Endothelial cell of umbilical vein (primary cell): ENCODE data around the gene CLCN6. TPM values are rescaled to one million over a fixed set of nuclear protein-coding genes. Genes with fewer than 3 reads are reported as not detected.

Source experiments
- BruUV-seq: library from RNA; stranded (reverse); fragments of 400-500 nt; replicated peaks from 2 replicates; lab custom pipeline; 2021; lab: Mats Ljungman, UMichigan
- CTCF ChIA-PET: fragments of 300-600, 350-600 bp; sonication (Branson Sonifier 250); formaldehyde crosslinking; loops from one replicate; lab custom pipeline; 2021; ENCODE audit warnings: antibody characterized with exemption, inconsistent platforms; lab: Charles Lee
- POLR2A ChIA-PET: fragments of 300-600, 350-600 bp; sonication (Branson Sonifier 250); formaldehyde crosslinking; loops from one replicate; lab custom pipeline; 2021; ENCODE audit warnings: antibody characterized with exemption, inconsistent platforms; lab: Charles Lee
- DNase-seq: peaks from one replicate; pipeline ENCODE4 v3.0.0-alpha.2; 2011; ENCODE audit warnings: low read depth, low spot score
- FAIRE-seq: peaks from 2 replicates; lab custom pipeline; 2011; peaks lifted over from hg19 to GRCh38; lab: Jason Lieb, UNC
- H2AFZ ChIP-seq: 2 replicates; pipeline ENCODE4 v1.6.0; 2012; ENCODE audit warnings: low read depth, low read length, control low read depth, inconsistent platforms
- H3K27ac ChIP-seq: 2 replicates; pipeline ENCODE4 v1.5.1; 2011; ENCODE audit warnings: low read depth, mild to moderate bottlenecking, control low read depth, low read length, moderate library complexity; ENCODE audit not compliant: insufficient read depth
- H3K27me3 ChIP-seq, 2 experiments: 2 replicates each; pipeline versions ENCODE4 v1.6.0 to v1.6.1; 2011; ENCODE audit warnings: low read length in 2 of 2, mixed read lengths in 1 of 2; ENCODE audit not compliant: control insufficient read depth in 2 of 2, insufficient read depth in 2 of 2
- H3K36me3 ChIP-seq, 2 experiments: 2 replicates in 1 of 2; 3 replicates in 1 of 2; pipeline ENCODE4 v1.5.1; 2011; ENCODE audit warnings: low read length in 2 of 2, mild to moderate bottlenecking in 1 of 2, moderate library complexity in 1 of 2; ENCODE audit not compliant: control insufficient read depth in 2 of 2, insufficient read depth in 2 of 2; ENCODE audit errors: extremely low read depth in 1 of 2
- H3K4me1 ChIP-seq: 3 replicates; pipeline ENCODE4 v1.5.1; 2011; ENCODE audit warnings: mild to moderate bottlenecking, low read length; ENCODE audit not compliant: control insufficient read depth, insufficient read depth; ENCODE audit errors: extremely low read depth
- H3K4me2 ChIP-seq: 2 replicates; pipeline ENCODE4 v1.6.1; 2011; ENCODE audit warnings: low read length, control low read depth, mixed read lengths; ENCODE audit not compliant: insufficient read depth
- H3K4me3 ChIP-seq, 3 experiments: fragments of 200-600 bp in 1 of 3; sonication (generic), shearing (Covaris generic) in 1 of 3; replicated peaks in 1 of 3; 2 replicates each; pipeline ENCODE4 v1.5.1; 2011 to 2016; ENCODE audit warnings: control low read depth in 3 of 3, low read length in 3 of 3, mild to moderate bottlenecking in 2 of 3, inconsistent platforms in 1 of 3, low read depth in 1 of 3, moderate library complexity in 1 of 3; ENCODE audit not compliant: insufficient read depth in 1 of 3
- H3K79me2 ChIP-seq: 2 replicates; pipeline ENCODE4 v1.6.0; 2012; ENCODE audit warnings: low read length, inconsistent platforms; ENCODE audit not compliant: control insufficient read depth, insufficient read depth
- H3K9ac ChIP-seq: replicated peaks from 2 replicates; pipeline ENCODE3; 2011; ENCODE audit warnings: low read length, control low read depth; ENCODE audit not compliant: insufficient read depth; ENCODE audit errors: extremely low read depth
- H3K9me1 ChIP-seq: replicated peaks from 3 replicates; pipeline ENCODE4 v1.6.0; 2011; ENCODE audit warnings: mild to moderate bottlenecking, low read length; ENCODE audit not compliant: control insufficient read depth, insufficient read depth; ENCODE audit errors: extremely low read depth
- H3K9me3 ChIP-seq: replicated peaks from 2 replicates; pipeline ENCODE4 v1.5.1; 2012; ENCODE audit warnings: low read length, inconsistent platforms; ENCODE audit not compliant: control insufficient read depth, insufficient read depth
- H4K20me1 ChIP-seq: replicated peaks from 2 replicates; pipeline ENCODE3; 2011; ENCODE audit warnings: mild to moderate bottlenecking, low read length; ENCODE audit not compliant: control insufficient read depth, insufficient read depth; ENCODE audit errors: extremely low read depth
- EZH2 ChIP-seq: IDR thresholded peaks from 2 replicates; pipeline ENCODE4 v1.6.1; 2012; ENCODE audit warnings: borderline replicate concordance, low read depth, mild to moderate bottlenecking, moderate library complexity, low read length, inconsistent platforms; ENCODE audit not compliant: severe bottlenecking
- FOS ChIP-seq: IDR thresholded peaks from 2 replicates; pipeline ENCODE4 v1.6.1; 2011; ENCODE audit warnings: mild to moderate bottlenecking, low read length, moderate library complexity, borderline replicate concordance; ENCODE audit not compliant: insufficient read depth
- GATA2 ChIP-seq: IDR thresholded peaks from 2 replicates; pipeline ENCODE4 v1.7.0; 2011; ENCODE audit warnings: low read depth, mild to moderate bottlenecking, moderate library complexity, mixed read lengths, low read length; ENCODE audit not compliant: insufficient read length, insufficient read depth
- JUN ChIP-seq: IDR thresholded peaks from 2 replicates; pipeline ENCODE4 v1.6.1; 2011; ENCODE audit warnings: borderline replicate concordance, low read depth; ENCODE audit not compliant: insufficient read length, insufficient read depth
- MYC ChIP-seq: IDR thresholded peaks from one replicate; pipeline ENCODE4 v1.6.1; 2011; ENCODE audit warnings: mild to moderate bottlenecking, low read depth, low read length
- POLR2A ChIP-seq: IDR thresholded peaks from 2 replicates; pipeline ENCODE4 v1.6.1; 2012; ENCODE audit warnings: low read depth, mild to moderate bottlenecking, control low read depth, low read length
- POLR2AphosphoS5 ChIP-seq: IDR thresholded peaks from 2 replicates; pipeline ENCODE4 v1.6.1; 2012; ENCODE audit warnings: low read depth, mild to moderate bottlenecking, control low read depth, low read length, moderate library complexity; ENCODE audit not compliant: insufficient read depth
- dilution Hi-C: fragments of 300-500 bp; cut with MboI; formaldehyde crosslinking; loops from one replicate; pipeline ENCODE4 v1.15.0; 2019; ENCODE audit warnings: low sequenced_read_pairs; ENCODE audit not compliant: extremely low pct_ligation_motif_present
- intact Hi-C: fragments of 100-400 bp; cut with micrococcal nuclease; formaldehyde crosslinking; loops from one replicate; pipeline ENCODE4 v1.10.0; 2022
- polyA plus RNA-seq, 4 experiments: library from polyadenylated mRNA; depleted of rRNA in 3 of 4; stranded (reverse) in 3 of 4; unstranded in 1 of 4; fragments of >200 nt; gene quantifications; 2 replicates each; pipeline versions ENCODE4 v1.2.1 to v1.2.3, GENCODE V29; 2011 to 2012; ENCODE audit warnings: missing spikeins in 1 of 4
- total RNA-seq: library from RNA; stranded (reverse); gene quantifications from 2 replicates; pipeline ENCODE4 v1.2.3, GENCODE V29; 2021
- TF ChIP-seq, protein P1 (sequence below): IDR thresholded peaks from 2 replicates; pipeline ENCODE4 v1.6.1; 2011; ENCODE audit not compliant: insufficient read depth, insufficient read length
- TF ChIP-seq, protein P2 (sequence below), 2 donors: IDR thresholded peaks; 1 replicate in 1 of 2; 2 replicates in 1 of 2; pipeline ENCODE4 v1.5.1; 2011; ENCODE audit warnings: low read length in 2 of 2, mild to moderate bottlenecking in 2 of 2, moderate library complexity in 2 of 2, control low read depth in 1 of 2, inconsistent platforms in 1 of 2, low read depth in 1 of 2; ENCODE audit not compliant: insufficient read depth in 1 of 2; ENCODE audit errors: extremely low read depth in 1 of 2

CLCN6 gene
- total and polyA plus RNA-seq, 2 donors (not counting 3 experiments of a cell fraction or from before 2014, with no cell fraction given) = 20.4 to 41.2 TPM

GRCh38 chr1:11778336-11778735 is 27.7 kb upstream of the CLCN6 start:
- Histone ChIP-seq H3K9ac (no peak overlapping the region), H3K27ac (no peak overlapping the region), H3K4me1 (no peaks in the 10 kb centered on the region), H4K20me1 (no peaks in the 10 kb centered on the region), H3K4me2 (no peak overlapping the region), H3K4me3 (no peak overlapping the region), H3K9me3 (no peaks in the 10 kb centered on the region), H3K27me3 (no peaks in the 10 kb centered on the region), H3K36me3 (no peaks in the 10 kb centered on the region), H2AFZ (no peak overlapping the region), H3K9me1 (no peaks in the 10 kb centered on the region), H3K79me2 (no peaks in the 10 kb centered on the region)
- intact Hi-C loops = no loop called here
- DNase-seq (no peak), FAIRE-seq (no peak)
- no TSS peak for BruUV-seq
- POLR2A ChIA-PET = no interaction called here
- CTCF ChIA-PET = interaction anchor here (1.1 kb wide), 1 partner anchor 28 kb away, joined by 3 read pairs; the partner anchor contains the start of genes CLCN6 and MTHFR
- dilution Hi-C loops = no loop called here
- no peak for TF ChIP-seq FOS
- no peak for TF ChIP-seq GATA2
- TF ChIP-seq, protein P1, sequence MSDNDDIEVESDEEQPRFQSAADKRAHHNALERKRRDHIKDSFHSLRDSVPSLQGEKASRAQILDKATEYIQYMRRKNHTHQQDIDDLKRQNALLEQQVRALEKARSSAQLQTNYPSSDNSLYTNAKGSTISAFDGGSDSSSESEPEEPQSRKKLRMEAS = no peak
- TF ChIP-seq JUN = no peak
- no peak for TF ChIP-seq EZH2
- no peak for TF ChIP-seq POLR2AphosphoS5
- no peak for TF ChIP-seq POLR2A
- TF ChIP-seq, protein P2, sequence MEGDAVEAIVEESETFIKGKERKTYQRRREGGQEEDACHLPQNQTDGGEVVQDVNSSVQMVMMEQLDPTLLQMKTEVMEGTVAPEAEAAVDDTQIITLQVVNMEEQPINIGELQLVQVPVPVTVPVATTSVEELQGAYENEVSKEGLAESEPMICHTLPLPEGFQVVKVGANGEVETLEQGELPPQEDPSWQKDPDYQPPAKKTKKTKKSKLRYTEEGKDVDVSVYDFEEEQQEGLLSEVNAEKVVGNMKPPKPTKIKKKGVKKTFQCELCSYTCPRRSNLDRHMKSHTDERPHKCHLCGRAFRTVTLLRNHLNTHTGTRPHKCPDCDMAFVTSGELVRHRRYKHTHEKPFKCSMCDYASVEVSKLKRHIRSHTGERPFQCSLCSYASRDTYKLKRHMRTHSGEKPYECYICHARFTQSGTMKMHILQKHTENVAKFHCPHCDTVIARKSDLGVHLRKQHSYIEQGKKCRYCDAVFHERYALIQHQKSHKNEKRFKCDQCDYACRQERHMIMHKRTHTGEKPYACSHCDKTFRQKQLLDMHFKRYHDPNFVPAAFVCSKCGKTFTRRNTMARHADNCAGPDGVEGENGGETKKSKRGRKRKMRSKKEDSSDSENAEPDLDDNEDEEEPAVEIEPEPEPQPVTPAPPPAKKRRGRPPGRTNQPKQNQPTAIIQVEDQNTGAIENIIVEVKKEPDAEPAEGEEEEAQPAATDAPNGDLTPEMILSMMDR (IDR thresholded peaks at IDR 0.05; ENCODE audit: extremely low read depth in 1 of 2, insufficient read depth in 1 of 2, low read depth in 1 of 2, low read length in 2 of 2) = no peak
- no peak for TF ChIP-seq MYC
